Measurements from ENCODE around the gene CTU2.

CTU2 gene

GRCh38 chr16:88697116-88697830 is 9.0 kb upstream of the CTU2 start:
- DNase-seq (ENCODE audit: low spot score) = no peak

GRCh38 chr16:88697831-88698615 is 8.3 kb upstream of the CTU2 start:
- DNase-seq (ENCODE audit: low spot score) = no peak

GRCh38 chr16:88698646-88699045 is 7.7 kb upstream of the CTU2 start:
- no peak for DNase-seq (ENCODE audit: low spot score)

GRCh38 chr16:88699180-88699579 is 7.1 kb upstream of the CTU2 start:
- DNase-seq (ENCODE audit: low spot score) = no peak

GRCh38 chr16:88700322-88700635 is 6.0 kb upstream of the CTU2 start:
- DNase-seq (ENCODE audit: low spot score) = no peak

GRCh38 chr16:88700636-88701482 is 5.4 kb upstream of the CTU2 start:
- no peak for DNase-seq (ENCODE audit: low spot score)

- DNase-seq (ENCODE audit: low spot score) = no peak
Observed at GRCh38 chr16:88701581-88702370, 4.5 kb upstream of the CTU2 start.

GRCh38 chr16:88702371-88703210 is 3.7 kb upstream of the CTU2 start:
- DNase-seq (ENCODE audit: low spot score) = no peak

GRCh38 chr16:88703486-88704309 is 2.6 kb upstream of the CTU2 start:
- DNase-seq (ENCODE audit: low spot score) = no peak

- no peak for DNase-seq (ENCODE audit: low spot score)
Observed at GRCh38 chr16:88705076-88705684, 1.1 kb upstream of the CTU2 start.

GRCh38 chr16:88705801-88706228 is 488 bp upstream of the CTU2 start:
- no peak for DNase-seq (ENCODE audit: low spot score)

- no peak for DNase-seq (ENCODE audit: low spot score)
Observed at GRCh38 chr16:88706965-88707826, 893 bp downstream of the CTU2 start.

- DNase-seq (ENCODE audit: low spot score) = no peak
Observed at GRCh38 chr16:88710556-88710955, 4.3 kb downstream of the CTU2 start.

GRCh38 chr16:88711750-88712340 is 5.5 kb downstream of the CTU2 start:
- no peak for DNase-seq (ENCODE audit: low spot score)

- no peak for DNase-seq (ENCODE audit: low spot score)
Observed at GRCh38 chr16:88712362-88712979, 6.2 kb downstream of the CTU2 start.

GRCh38 chr16:88713054-88713453 is 6.8 kb downstream of the CTU2 start:
- no peak for DNase-seq (ENCODE audit: low spot score)

GRCh38 chr16:88713568-88714419 is 7.5 kb downstream of the CTU2 start:
- DNase-seq (ENCODE audit: low spot score) = no peak
